Activated naive CD4-positive, alpha-beta T cell treated with anti-CD3 and anti-CD28 coated beads for 36 hours (primary cell): Measurements from ENCODE around the gene FGFR4. TPM values are rescaled to one million over a fixed set of nuclear protein-coding genes. Genes with fewer than 3 reads are reported as not detected.

ENCODE experiments used
- CTCF ChIA-PET: fragments of 350-600 bp; sonication (Branson Sonifier 250); formaldehyde crosslinking; loops from one replicate; lab custom pipeline; 2021; ENCODE audit warnings: antibody characterized with exemption; lab: Charles Lee
- DNase-seq: peaks from one replicate; pipeline ENCODE4 v3.0.0-alpha.2; 2020
- H3K27ac Mint-ChIP-seq: one replicate; pipeline ENCODE4 v1.8.0; 2021; ENCODE audit warnings: mild to moderate bottlenecking, mixed read lengths
- H3K27me3 Mint-ChIP-seq: one replicate; pipeline ENCODE4 v1.8.0; 2021; ENCODE audit warnings: low read depth, mixed read lengths
- H3K36me3 Mint-ChIP-seq: one replicate; pipeline ENCODE4 v1.8.0; 2021; ENCODE audit warnings: low read depth, mixed read lengths
- H3K4me1 Mint-ChIP-seq: one replicate; pipeline ENCODE4 v1.8.0; 2021; ENCODE audit warnings: low read depth, mixed read lengths
- H3K4me3 Mint-ChIP-seq: one replicate; pipeline ENCODE4 v1.8.0; 2021; ENCODE audit warnings: mild to moderate bottlenecking, moderate library complexity, mixed read lengths
- H3K9me3 Mint-ChIP-seq: one replicate; pipeline ENCODE4 v1.8.0; 2021; ENCODE audit warnings: mixed read lengths
- intact Hi-C: fragments of 100-400 bp; cut with micrococcal nuclease; formaldehyde crosslinking; loops from one replicate; pipeline ENCODE4 v1.15.1; 2023
- total RNA-seq, 2 experiments: library from RNA; stranded (reverse); gene quantifications; one replicate each; pipeline ENCODE4 v1.2.3, GENCODE V29; 2021

Gene FGFR4
- total RNA-seq, 2 experiments from 2014 or later: 0.95 to 1.3 TPM

DNA sequence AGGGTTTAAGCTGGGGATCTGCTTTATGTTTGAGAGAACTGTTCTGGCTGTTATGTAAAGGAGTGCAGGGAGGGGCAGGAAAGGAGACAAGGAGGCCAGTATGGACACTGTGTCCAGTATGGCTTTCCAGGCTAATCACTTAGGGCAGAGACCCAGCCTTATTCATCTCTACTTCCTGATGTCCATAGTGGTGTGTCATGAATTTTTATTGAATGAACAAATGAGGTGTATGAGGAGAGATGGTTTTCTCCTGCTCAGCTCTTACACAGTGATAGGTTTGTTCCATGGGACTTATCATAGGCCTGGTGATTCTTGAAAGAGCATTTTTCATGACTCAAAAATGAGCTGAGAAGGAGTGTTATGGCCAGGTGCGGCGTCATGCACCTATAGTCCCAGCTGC lies 20.5 kb upstream of the FGFR4 start:
- H3K36me3 Mint-ChIP-seq: peaks cover 10% of the 10 kb centered on the region
- H3K9me3 Mint-ChIP-seq: no peaks in the 10 kb centered on the region
- H3K27ac Mint-ChIP-seq: no peak overlapping the region
- CTCF ChIA-PET: interaction anchor here (2.2 kb wide), 1 partner anchor 22 kb away, joined by 9 read pairs; no protein-coding TSS in a partner anchor
- intact Hi-C loops: no loop called here
- DNase-seq: no peak
- no peaks in the 10 kb centered on the region for H3K4me1 Mint-ChIP-seq
- no peak overlapping the region for H3K4me3 Mint-ChIP-seq
- H3K27me3 Mint-ChIP-seq: no peaks in the 10 kb centered on the region

DNA sequence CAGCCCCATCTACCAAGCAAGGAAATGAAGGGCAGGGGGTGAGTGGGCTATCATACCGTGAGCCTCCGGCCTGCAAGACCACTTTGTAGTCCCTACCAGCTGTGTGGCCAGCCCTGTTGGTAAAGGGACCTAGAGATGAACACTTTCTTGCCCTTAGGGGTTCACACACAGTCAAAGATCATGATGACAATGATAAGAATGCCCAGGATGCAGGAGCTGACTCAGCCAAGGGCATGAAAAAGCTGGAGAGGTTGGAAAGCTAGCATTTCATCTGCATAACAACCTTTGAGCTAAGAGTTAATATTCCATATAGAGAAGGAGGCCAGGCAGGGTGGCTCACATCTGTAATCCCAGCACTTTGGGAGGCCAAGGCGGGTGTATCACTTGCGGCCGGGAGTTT lies 19.2 kb upstream of the FGFR4 start:
- peaks cover 3% of the 10 kb centered on the region for H3K4me1 Mint-ChIP-seq
- DNase-seq: no peak
- no peaks in the 10 kb centered on the region for H3K9me3 Mint-ChIP-seq
- intact Hi-C loops: no loop called here
- H3K27ac Mint-ChIP-seq: no peak overlapping the region
- H3K27me3 Mint-ChIP-seq: no peaks in the 10 kb centered on the region
- CTCF ChIA-PET: interaction anchor here (2.2 to 8.0 kb wide), 2 partner anchors 20 to 45 kb away, joined by 9 to 85 read pairs; no protein-coding TSS in a partner anchor
- peaks cover 7% of the 10 kb centered on the region for H3K36me3 Mint-ChIP-seq
- no peak overlapping the region for H3K4me3 Mint-ChIP-seq

DNA sequence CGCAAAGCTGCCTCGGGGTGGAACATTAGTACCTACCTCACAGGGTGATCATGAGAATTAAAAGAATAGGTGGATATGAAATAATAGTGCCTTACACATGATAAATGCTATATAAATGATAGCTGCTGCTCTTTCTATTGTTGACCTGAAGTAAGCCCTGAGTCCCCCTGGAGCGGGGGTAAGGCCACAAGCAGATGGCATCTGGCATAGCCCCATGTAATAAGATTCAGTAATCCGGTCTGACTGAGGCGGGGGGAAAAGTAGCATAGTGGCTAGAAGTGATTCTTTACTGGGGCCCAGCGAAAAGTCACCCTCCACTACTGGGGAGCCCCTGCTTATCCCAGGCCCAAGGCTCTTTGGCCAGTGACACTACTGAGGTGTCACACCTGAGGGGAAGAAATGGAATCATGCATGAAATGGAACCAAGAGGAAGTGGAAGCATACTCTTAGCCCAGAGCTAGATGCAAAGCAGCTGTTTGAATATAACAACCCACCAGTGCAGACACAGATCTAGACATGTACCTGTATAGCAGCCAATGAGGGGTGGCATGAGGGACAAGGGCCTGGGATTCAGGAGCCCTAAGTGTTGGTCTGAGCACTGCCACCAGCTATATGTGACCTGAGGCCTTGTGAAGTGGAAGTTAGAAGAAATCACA lies 16.1 kb upstream of the FGFR4 start:
- Mint-ChIP-seq H3K36me3 (peaks cover 1% of the 10 kb centered on the region), H3K4me3 (no peak overlapping the region)
- CTCF ChIA-PET: interaction anchor here (0.7 to 8.0 kb wide), 10 partner anchors 9 to 410 kb away, joined by 3 to 85 read pairs (median 6); partner anchors contain the start of gene FGFR4

DNA sequence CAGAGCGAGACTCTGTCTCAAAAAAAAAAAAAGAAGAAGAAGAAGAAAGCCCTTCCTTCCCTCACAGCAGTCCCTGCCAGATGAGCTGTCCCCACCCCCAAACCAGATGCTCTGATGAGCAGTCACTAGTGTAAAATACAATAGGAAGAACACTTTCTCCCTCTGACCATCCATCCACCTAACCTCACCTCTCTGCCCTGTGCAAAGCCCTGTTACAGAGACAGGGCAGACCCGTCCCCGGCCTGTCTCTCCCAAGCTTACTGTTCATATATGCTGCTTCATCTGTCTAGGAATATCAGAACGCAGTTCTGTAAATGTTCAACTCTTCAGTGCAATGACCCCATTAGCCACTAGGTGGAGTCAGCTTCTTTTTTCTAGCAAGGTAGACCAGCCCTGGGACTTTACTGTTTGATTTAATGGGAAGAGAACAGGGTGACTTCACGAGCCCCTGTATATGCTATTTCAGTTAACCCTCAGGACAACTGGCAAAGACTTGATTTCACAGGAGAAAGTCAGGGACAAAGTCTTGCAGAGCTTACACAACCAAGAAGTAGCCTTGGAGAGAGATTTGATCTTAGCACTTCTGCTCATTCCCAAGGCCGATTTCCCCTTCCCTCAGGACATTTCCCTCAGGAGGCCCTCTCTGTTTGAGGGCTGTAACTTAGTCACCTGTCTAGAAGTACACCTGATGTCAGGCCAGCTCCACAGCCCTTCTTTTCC lies 14.9 kb upstream of the FGFR4 start:
- Mint-ChIP-seq H3K4me3 (no peak overlapping the region), H3K27me3 (no peaks in the 10 kb centered on the region), H3K27ac (no peak overlapping the region)

More for the DNA sequence above, 16.1 kb upstream of the FGFR4 start:
- intact Hi-C loops: no loop called here
- no peak for DNase-seq
- Mint-ChIP-seq H3K27me3 (no peaks in the 10 kb centered on the region), H3K9me3 (no peaks in the 10 kb centered on the region), H3K27ac (no peak overlapping the region), H3K4me1 (peaks cover 3% of the 10 kb centered on the region)

DNA sequence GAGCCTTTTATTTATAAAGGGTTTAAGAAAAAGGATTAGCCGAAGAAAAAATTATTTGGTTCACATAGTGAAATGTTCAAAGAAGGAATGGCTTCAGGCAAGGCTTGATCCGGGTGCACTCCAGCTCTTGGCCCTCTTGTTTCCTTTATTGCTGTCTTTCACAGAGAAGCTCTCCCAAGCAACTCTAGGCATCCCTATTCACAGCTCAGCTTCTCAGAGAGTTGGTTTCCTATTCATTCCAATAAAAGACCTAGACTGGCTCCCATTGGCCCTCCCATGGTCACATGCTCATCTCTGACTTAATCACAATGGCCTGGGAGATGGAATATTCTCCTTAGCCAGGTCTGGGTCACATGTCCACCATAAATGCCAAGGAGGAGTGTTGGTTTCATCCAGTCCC lies 9.4 kb upstream of the FGFR4 start:
- H3K27ac Mint-ChIP-seq: no peak overlapping the region
- no peaks in the 10 kb centered on the region for H3K27me3 Mint-ChIP-seq
- intact Hi-C loops: no loop called here
- no peaks in the 10 kb centered on the region for H3K9me3 Mint-ChIP-seq
- no peak for DNase-seq
- peaks cover 1% of the 10 kb centered on the region for H3K36me3 Mint-ChIP-seq
- H3K4me1 Mint-ChIP-seq: no peaks in the 10 kb centered on the region
- no peak overlapping the region for H3K4me3 Mint-ChIP-seq
- CTCF ChIA-PET: no interaction called here

More for the DNA sequence above, 14.9 kb upstream of the FGFR4 start:
- DNase-seq: peak; percentile 87
- Mint-ChIP-seq H3K4me1 (peaks cover 3% of the 10 kb centered on the region), H3K36me3 (peaks cover 1% of the 10 kb centered on the region), H3K9me3 (no peaks in the 10 kb centered on the region)
- CTCF ChIA-PET: interaction anchor here (0.6 to 8.0 kb wide), 26 partner anchors 8 to 486 kb away, joined by 3 to 85 read pairs (median 4); partner anchors contain the start of genes FGFR4 and ZNF346
- intact Hi-C loops: loop anchor here (1.0 kb wide), 1 partner anchor 40 kb away; no protein-coding TSS in a partner anchor

DNA sequence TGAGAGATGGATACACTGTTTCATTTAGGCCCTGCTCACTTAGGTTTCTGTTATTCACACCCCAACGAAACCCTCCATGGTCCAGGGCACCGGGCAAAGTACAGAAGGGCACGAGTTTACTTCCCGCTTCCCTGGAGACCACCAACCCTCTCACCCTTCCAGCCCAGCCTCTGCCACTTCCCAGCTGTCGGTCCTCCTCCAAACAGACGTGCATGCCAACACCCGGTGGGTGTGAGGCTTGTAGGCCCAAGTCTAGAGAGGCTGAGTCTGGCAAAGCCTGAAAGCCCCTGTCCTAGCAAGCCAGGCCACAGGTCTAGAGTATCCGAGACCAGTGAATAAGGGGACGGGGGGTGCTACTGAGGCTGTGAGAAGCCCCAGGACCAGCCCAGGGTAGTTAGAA lies 7.1 kb upstream of the FGFR4 start:
- no peak overlapping the region for H3K27ac Mint-ChIP-seq
- no peak overlapping the region for H3K4me3 Mint-ChIP-seq
- no peaks in the 10 kb centered on the region for H3K27me3 Mint-ChIP-seq
- H3K4me1 Mint-ChIP-seq: no peaks in the 10 kb centered on the region
- intact Hi-C loops: no loop called here
- no peak for DNase-seq
- no peaks in the 10 kb centered on the region for H3K9me3 Mint-ChIP-seq
- CTCF ChIA-PET: interaction anchor here (0.6 to 1.6 kb wide), 2 partner anchors 8 to 24 kb away, joined by 4 to 6 read pairs; no protein-coding TSS in a partner anchor
- peaks cover 1% of the 10 kb centered on the region for H3K36me3 Mint-ChIP-seq

DNA sequence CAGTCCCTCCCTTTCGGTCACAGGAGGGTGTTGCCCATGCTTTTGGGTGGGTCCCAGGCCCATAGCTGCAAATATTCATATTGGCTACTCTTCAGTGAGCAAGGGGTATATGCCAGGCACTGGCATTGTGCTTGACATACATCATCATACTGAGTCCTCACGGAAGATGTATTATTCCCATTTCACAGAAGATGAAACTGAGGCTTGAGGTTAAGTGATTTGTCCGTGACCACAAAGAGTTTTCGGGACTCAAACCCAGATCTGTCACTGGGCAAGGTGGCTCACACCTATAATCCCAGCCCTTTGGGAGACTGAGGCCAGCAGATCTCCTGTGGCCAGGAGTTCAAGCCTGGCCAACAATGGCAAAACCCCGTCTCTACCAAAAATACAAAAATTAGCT lies 6.5 kb upstream of the FGFR4 start:
- H3K27ac Mint-ChIP-seq: no peak overlapping the region
- CTCF ChIA-PET: interaction anchor here (1.6 kb wide), 1 partner anchor 9 kb away, joined by 6 read pairs; no protein-coding TSS in a partner anchor
- H3K9me3 Mint-ChIP-seq: no peaks in the 10 kb centered on the region
- H3K27me3 Mint-ChIP-seq: no peaks in the 10 kb centered on the region
- peaks cover 1% of the 10 kb centered on the region for H3K36me3 Mint-ChIP-seq
- H3K4me1 Mint-ChIP-seq: no peaks in the 10 kb centered on the region
- intact Hi-C loops: no loop called here
- H3K4me3 Mint-ChIP-seq: no peak overlapping the region
- no peak for DNase-seq

DNA sequence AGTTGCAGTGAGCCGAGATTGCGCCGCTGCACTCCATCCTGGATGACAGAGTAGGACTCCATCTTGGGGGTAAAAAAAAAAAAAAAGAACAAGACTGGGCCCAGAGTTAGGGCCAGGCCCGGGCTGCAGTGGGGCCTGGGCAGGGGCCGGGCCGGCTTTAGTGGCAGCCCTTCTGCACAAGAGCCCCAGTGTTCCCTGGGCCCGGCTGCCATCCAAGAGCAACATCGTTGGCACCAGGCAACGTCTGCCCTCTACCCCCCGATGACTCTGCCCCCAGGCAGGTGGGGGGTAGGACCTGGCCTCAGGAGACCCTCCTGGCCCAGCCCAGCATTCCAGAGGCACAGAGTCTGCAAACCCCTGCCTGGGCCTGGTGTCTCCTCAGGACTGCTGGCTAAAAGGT lies 4.9 kb upstream of the FGFR4 start:
- Mint-ChIP-seq H3K4me1 (peaks cover 4% of the 10 kb centered on the region), H3K4me3 (no peak overlapping the region), H3K36me3 (no peaks in the 10 kb centered on the region), H3K9me3 (no peaks in the 10 kb centered on the region), H3K27ac (no peak overlapping the region), H3K27me3 (no peaks in the 10 kb centered on the region)
- no peak for DNase-seq
- CTCF ChIA-PET: interaction anchor here (2.7 kb wide), 1 partner anchor 10 kb away, joined by 9 read pairs; no protein-coding TSS in a partner anchor
- intact Hi-C loops: no loop called here

DNA sequence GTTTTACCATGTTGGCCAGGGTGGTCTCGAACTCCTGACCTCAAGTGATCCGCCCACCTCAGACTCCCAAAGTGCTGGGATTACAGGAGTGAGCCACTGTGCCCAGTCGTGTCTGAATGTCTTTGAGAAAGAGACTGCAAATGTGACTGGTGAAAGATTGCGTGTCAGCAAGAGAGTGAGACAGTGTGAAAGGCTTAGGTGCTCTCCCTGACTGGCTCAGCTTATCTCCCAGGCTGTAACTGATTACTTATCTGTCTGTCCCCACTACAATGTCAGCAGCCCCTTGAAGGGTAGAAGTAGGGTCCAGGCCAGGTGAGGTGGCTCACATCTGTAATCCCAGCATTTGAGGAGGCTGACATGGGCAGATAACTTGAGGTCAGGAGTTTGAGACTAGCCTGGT lies 3.4 kb upstream of the FGFR4 start:
- CTCF ChIA-PET: interaction anchor here (1.7 to 2.7 kb wide), 2 partner anchors 11 to 423 kb away, joined by 4 to 9 read pairs; no protein-coding TSS in a partner anchor
- Mint-ChIP-seq H3K36me3 (no peaks in the 10 kb centered on the region), H3K4me1 (peaks cover 4% of the 10 kb centered on the region), H3K27ac (no peak overlapping the region), H3K27me3 (peaks cover 5% of the 10 kb centered on the region), H3K4me3 (no peak overlapping the region), H3K9me3 (no peaks in the 10 kb centered on the region)
- no peak for DNase-seq
- intact Hi-C loops: no loop called here

DNA sequence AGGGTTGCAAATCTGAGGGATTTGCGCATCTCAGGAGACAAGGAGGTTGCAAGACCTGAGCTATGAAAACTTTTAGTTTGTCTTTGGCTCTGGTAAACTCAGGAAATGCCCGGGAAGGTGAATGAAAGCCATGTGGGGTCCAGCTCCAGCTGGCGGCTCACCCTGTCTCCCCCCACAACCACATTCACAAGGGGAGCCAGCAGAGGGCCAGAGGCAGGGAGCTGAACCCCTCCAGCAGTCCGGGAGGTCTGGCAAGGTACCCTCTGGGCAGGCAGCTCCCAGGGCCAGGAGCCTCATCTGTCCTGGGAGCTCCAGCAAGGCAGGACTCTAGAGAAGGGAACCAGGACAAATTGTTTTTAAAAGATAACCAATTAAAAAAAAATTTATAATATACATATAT lies 2.5 kb upstream of the FGFR4 start:
- peaks cover 5% of the 10 kb centered on the region for H3K27me3 Mint-ChIP-seq

DNA sequence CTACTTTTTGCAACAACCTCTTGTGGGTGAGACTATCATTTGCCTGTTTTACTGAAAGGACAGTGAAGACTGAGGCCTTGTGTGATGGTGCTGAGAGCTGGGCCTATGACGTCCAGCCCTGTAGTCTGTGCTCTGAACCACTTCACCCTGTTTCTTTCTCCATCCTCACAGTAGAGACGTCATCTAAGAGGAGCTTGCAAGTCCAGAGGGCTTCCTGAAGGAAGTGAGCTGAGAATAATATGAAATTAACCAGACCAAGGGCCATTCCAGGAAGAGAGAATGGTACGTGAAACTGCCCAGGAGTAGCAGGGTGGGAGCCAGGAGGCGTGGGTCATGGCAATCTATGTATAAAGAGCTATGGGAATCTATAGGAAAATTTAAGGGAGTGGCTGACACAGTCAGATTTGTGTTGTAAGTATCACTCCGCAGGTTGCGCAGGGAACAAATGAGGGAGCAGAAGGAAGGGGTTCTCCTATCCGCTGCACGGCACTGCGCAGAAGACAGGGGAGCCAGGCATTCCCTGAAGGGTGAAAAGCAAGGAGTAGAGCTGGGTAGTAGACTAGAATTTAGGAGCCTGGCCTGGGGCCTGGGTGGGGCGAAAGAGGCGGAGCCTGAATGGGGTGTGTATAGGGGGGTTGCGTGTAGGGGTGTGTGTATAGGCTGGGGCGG lies 596 bp upstream of the FGFR4 start:
- no peak for DNase-seq
- Mint-ChIP-seq H3K27ac (no peak overlapping the region), H3K27me3 (peaks cover 5% of the 10 kb centered on the region), H3K4me3 (peak overlapping the region; percentile 62), H3K36me3 (no peaks in the 10 kb centered on the region), H3K9me3 (no peaks in the 10 kb centered on the region), H3K4me1 (peaks cover 4% of the 10 kb centered on the region)
- CTCF ChIA-PET: interaction anchor here (0.6 to 3.1 kb wide), 10 partner anchors 11 to 426 kb away, joined by 3 to 46 read pairs (median 4); no protein-coding TSS in a partner anchor
- intact Hi-C loops: no loop called here

More for the DNA sequence above, 2.5 kb upstream of the FGFR4 start:
- CTCF ChIA-PET: interaction anchor here (0.5 to 2.7 kb wide), 3 partner anchors 12 to 424 kb away, joined by 3 to 9 read pairs (median 4); no protein-coding TSS in a partner anchor
- no peak for DNase-seq
- Mint-ChIP-seq H3K4me3 (no peak overlapping the region), H3K4me1 (peaks cover 4% of the 10 kb centered on the region), H3K9me3 (no peaks in the 10 kb centered on the region), H3K36me3 (no peaks in the 10 kb centered on the region), H3K27ac (no peak overlapping the region)
- intact Hi-C loops: no loop called here
